ENCODE data around the gene CD3D. TPM values are rescaled to one million over a fixed set of nuclear protein-coding genes. Genes with fewer than 3 reads are reported as not detected.

CD3D gene
- total RNA-seq, 1 experiment from 2014 or later = 0.33 TPM

GRCh38 chr11:118322721-118323120 lies 19.8 kb downstream of the CD3D start:
- CTCF ChIA-PET = interaction anchor here (0.6 to 1.4 kb wide), 2 partner anchors 28 to 124 kb away, joined by 3 to 4 read pairs; no protein-coding TSS in a partner anchor
- TF ChIP-seq PRDM15 (CRISPR knock-in tag; IDR thresholded peaks at IDR 0.05) (no peak), SP1 (CRISPR knock-in tag; conservative IDR thresholded peaks at IDR 0.05) (no peak), AR (CRISPR knock-in tag; IDR thresholded peaks at IDR 0.05) (no peak), ZNF263 (CRISPR knock-in tag; IDR thresholded peaks at IDR 0.05; ENCODE audit: low read depth) (no peak), MYBL2 (CRISPR knock-in tag; IDR thresholded peaks at IDR 0.05) (no peak), NFATC4 (CRISPR knock-in tag; IDR thresholded peaks at IDR 0.05) (no peak), ZSCAN18 (CRISPR knock-in tag; IDR thresholded peaks at IDR 0.05) (no peak), KAT7 (CRISPR knock-in tag; IDR thresholded peaks at IDR 0.05; ENCODE audit: borderline replicate concordance) (no peak), HMGXB4 (CRISPR knock-in tag; IDR thresholded peaks at IDR 0.05) (no peak), ZNF138 (CRISPR knock-in tag; conservative IDR thresholded peaks at IDR 0.05) (no peak), TCF7 (CRISPR knock-in tag; IDR thresholded peaks at IDR 0.05; ENCODE audit: low read depth) (no peak), JUN (CRISPR knock-in tag; IDR thresholded peaks at IDR 0.05) (no peak), AFF4 (CRISPR knock-in tag; IDR thresholded peaks at IDR 0.05; ENCODE audit: borderline replicate concordance) (no peak), ZNF532 (CRISPR knock-in tag; IDR thresholded peaks at IDR 0.05; ENCODE audit: borderline replicate concordance) (no peak)
- no peak for DNase-seq (ENCODE audit: low spot score)
- Mint-ChIP-seq H3K4me1 (peaks cover 11% of the 10 kb centered on the region), H3K36me3 (no peaks in the 10 kb centered on the region), H3K27ac (no peak overlapping the region), H3K9me3 (peaks cover 3% of the 10 kb centered on the region; the same call in 1 of the 2 replicates), H3K27me3 (ENCODE audit: low read depth) (peaks cover 8% of the 10 kb centered on the region), H3K4me3 (no peak overlapping the region)
- POLR2A ChIA-PET = no interaction called here
- ATAC-seq = no peak
